Measurements from ENCODE around the gene STX10. TPM values are rescaled to one million over a fixed set of nuclear protein-coding genes. Genes with fewer than 3 reads are reported as not detected.

The STX10 gene
- total and polyA plus RNA-seq, 9 of the 15 experiments (the other 6 are each of a cell fraction or from before 2014, with no cell fraction given), result 0.51 to 66.3 (median 31.0) TPM

DNA sequence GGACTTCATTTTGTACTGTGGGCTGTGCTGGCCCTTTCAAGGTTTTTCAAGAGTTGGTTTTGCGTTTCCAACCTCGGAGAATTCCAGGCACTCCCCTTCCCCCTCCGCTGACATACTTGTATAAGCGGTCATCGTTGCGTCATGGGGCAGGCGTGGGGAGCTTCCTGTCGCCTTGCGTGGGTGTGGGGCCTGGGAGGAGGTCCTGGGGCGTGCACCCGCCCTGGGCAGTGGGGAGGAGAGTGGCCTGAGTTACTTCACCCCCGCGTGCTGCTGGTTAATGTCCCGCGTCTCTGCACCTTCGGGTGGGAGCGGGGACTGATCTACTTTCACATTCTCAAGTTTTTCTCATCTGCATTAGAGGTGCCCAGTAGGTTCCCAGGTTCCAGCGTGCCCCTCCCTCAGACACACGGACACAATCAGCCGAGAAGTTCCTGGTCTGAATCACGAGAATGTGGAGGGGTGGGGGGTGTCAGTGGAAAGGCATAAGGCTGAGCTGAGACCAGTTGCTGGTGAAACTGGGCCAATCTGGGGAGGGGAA is 4.1 kb upstream of the STX10 start (continued):
- TF ChIP-seq, protein P1, sequence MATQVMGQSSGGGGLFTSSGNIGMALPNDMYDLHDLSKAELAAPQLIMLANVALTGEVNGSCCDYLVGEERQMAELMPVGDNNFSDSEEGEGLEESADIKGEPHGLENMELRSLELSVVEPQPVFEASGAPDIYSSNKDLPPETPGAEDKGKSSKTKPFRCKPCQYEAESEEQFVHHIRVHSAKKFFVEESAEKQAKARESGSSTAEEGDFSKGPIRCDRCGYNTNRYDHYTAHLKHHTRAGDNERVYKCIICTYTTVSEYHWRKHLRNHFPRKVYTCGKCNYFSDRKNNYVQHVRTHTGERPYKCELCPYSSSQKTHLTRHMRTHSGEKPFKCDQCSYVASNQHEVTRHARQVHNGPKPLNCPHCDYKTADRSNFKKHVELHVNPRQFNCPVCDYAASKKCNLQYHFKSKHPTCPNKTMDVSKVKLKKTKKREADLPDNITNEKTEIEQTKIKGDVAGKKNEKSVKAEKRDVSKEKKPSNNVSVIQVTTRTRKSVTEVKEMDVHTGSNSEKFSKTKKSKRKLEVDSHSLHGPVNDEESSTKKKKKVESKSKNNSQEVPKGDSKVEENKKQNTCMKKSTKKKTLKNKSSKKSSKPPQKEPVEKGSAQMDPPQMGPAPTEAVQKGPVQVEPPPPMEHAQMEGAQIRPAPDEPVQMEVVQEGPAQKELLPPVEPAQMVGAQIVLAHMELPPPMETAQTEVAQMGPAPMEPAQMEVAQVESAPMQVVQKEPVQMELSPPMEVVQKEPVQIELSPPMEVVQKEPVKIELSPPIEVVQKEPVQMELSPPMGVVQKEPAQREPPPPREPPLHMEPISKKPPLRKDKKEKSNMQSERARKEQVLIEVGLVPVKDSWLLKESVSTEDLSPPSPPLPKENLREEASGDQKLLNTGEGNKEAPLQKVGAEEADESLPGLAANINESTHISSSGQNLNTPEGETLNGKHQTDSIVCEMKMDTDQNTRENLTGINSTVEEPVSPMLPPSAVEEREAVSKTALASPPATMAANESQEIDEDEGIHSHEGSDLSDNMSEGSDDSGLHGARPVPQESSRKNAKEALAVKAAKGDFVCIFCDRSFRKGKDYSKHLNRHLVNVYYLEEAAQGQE (IDR thresholded peaks at IDR 0.05; ENCODE audit: borderline replicate concordance), result no peak
- TF ChIP-seq, protein P1 (CRISPR knock-in tag; IDR thresholded peaks at IDR 0.05; ENCODE audit: low read depth), result no peak
- peak; percentile 92 for TF ChIP-seq CREM (IDR thresholded peaks at IDR 0.05; ENCODE audit: low read depth)
- 0 out of 2 replicates have a peak, but pooled peaks have one; percentile 26 for TF ChIP-seq ZSCAN32 (CRISPR knock-in tag; IDR thresholded peaks at IDR 0.05)
- no peak for TF ChIP-seq POLR2H (tag; IDR thresholded peaks at IDR 0.05; ENCODE audit: low read depth)
- peak; percentile 65 for TF ChIP-seq HDAC3 (IDR thresholded peaks at IDR 0.05; ENCODE audit: borderline replicate concordance, partially characterized antibody)
- no peak for TF ChIP-seq KDM2B (CRISPR knock-in tag; IDR thresholded peaks at IDR 0.05)
- 0 out of 2 replicates have a peak, but pooled peaks have one; percentile 43 for TF ChIP-seq GATAD2A (IDR thresholded peaks at IDR 0.05)
- TF ChIP-seq ZC3H4 (CRISPR knock-in tag; IDR thresholded peaks at IDR 0.05; ENCODE audit: borderline replicate concordance), result peak; percentile 98; the same call in 1 of the 2 replicates
- TF ChIP-seq, protein P2, sequence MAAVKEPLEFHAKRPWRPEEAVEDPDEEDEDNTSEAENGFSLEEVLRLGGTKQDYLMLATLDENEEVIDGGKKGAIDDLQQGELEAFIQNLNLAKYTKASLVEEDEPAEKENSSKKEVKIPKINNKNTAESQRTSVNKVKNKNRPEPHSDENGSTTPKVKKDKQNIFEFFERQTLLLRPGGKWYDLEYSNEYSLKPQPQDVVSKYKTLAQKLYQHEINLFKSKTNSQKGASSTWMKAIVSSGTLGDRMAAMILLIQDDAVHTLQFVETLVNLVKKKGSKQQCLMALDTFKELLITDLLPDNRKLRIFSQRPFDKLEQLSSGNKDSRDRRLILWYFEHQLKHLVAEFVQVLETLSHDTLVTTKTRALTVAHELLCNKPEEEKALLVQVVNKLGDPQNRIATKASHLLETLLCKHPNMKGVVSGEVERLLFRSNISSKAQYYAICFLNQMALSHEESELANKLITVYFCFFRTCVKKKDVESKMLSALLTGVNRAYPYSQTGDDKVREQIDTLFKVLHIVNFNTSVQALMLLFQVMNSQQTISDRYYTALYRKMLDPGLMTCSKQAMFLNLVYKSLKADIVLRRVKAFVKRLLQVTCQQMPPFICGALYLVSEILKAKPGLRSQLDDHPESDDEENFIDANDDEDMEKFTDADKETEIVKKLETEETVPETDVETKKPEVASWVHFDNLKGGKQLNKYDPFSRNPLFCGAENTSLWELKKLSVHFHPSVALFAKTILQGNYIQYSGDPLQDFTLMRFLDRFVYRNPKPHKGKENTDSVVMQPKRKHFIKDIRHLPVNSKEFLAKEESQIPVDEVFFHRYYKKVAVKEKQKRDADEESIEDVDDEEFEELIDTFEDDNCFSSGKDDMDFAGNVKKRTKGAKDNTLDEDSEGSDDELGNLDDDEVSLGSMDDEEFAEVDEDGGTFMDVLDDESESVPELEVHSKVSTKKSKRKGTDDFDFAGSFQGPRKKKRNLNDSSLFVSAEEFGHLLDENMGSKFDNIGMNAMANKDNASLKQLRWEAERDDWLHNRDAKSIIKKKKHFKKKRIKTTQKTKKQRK (IDR thresholded peaks at IDR 0.05; ENCODE audit: borderline replicate concordance, low read depth, low read length), result no peak
- TF ChIP-seq, protein P3, sequence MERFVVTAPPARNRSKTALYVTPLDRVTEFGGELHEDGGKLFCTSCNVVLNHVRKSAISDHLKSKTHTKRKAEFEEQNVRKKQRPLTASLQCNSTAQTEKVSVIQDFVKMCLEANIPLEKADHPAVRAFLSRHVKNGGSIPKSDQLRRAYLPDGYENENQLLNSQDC (CRISPR knock-in tag; IDR thresholded peaks at IDR 0.05), result no peak
- TF ChIP-seq DMBX1 (CRISPR knock-in tag; IDR thresholded peaks at IDR 0.05; ENCODE audit: borderline replicate concordance), result no peak
- peak; percentile 57 for TF ChIP-seq HDAC2 (IDR thresholded peaks at IDR 0.05)

Data from K562 (cell line).